H1 (cell line): Measurements from ENCODE around the gene CYB561A3. TPM values are rescaled to one million over a fixed set of nuclear protein-coding genes. Genes with fewer than 3 reads are reported as not detected.

ENCODE experiments used
- CEBPB ChIP-seq: IDR thresholded peaks from 2 replicates; pipeline ENCODE4 v1.6.1; 2012; ENCODE audit warnings: low read depth, low read length
- SIRT6 ChIP-seq: IDR thresholded peaks from one replicate; pipeline ENCODE4 v1.7.1; 2012; ENCODE audit warnings: low read length, inconsistent platforms
- polyA plus RNA-seq, 7 experiments: library from polyadenylated mRNA; depleted of rRNA in 3 of 7; stranded (reverse) in 5 of 7; unstranded in 2 of 7; fragments of >200 nt in 5 of 7; fragments of 200-250 nt in 2 of 7; gene quantifications; 1 replicate in 5 of 7; 2 replicates in 1 of 7; 4 replicates in 1 of 7; pipeline versions ENCODE4 v1.2.1 to v1.2.3, GENCODE V29; 2011 to 2013; ENCODE audit warnings: missing spikeins in 2 of 7, mixed read lengths in 2 of 7
- total RNA-seq: library from RNA; stranded (reverse); fragmentation: NEBNext Ultra II Directional; extraction: Animal tissue kit (Norgen Biotek cat#: 25700); gene quantifications from 2 replicates; pipeline ENCODE4 v1.2.1, GENCODE V29; 2021

Gene CYB561A3
- total and polyA plus RNA-seq, 2 of the 8 experiments (the other 6 are each of a cell fraction or from before 2014, with no cell fraction given): 29.6 to 41.2 TPM

DNA sequence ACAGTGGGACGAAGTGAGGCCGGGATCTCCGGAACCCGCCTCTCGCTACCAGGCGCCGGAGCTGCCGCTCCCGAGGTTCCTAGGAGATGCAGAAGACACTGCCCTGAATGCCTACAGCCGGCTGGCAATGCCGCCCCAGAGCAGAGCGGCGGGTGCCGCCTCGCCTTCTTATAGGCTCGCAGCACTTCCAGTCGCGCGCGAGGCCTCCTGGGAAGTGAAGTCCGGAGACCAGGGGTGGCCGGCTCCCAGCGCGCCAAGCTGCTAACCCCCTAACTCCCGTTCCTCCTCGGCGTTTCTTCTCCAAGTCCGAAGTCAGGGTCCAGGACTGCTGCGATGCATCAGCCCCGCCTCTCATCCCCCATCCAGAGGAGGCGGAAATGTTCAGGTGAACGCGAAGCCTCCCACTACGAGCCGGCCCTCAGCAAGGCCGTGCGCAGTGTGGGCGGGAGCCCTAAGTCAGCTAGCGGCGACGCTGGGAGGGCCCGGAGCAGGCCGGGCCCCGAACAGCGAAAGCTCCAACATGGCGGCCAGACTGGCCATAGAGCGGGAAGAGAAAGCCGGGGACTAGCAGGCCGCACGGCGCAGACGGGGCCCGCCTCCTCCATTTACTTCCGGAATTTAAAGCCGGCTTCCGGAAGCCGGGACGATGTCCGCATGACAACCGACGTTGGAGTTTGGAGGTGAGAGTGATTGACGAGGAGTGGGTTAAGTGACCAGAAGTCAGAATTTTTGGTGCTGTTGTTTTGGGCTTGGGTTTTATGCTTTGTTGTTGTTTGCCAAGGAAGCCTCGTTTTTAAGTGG is at the start of gene CYB561A3, which contains the start of gene TMEM138 (continued):
- TF ChIP-seq SIRT6 (no peak), CEBPB (no peak)
